Neural cell (in vitro differentiated cells): Measurements from ENCODE around the gene CCDC83. TPM values are rescaled to one million over a fixed set of nuclear protein-coding genes. Genes with fewer than 3 reads are reported as not detected.
"Not testable (repeated sequence)": the region's sequence is repeated elsewhere in the genome, so short reads cannot be mapped to it uniquely, and the experiment has no call there.

Experiments
- H2AFZ ChIP-seq: fragments of 200-600, 300-800 bp; sonication (generic), shearing (Covaris generic); 2 replicates; pipeline ENCODE4 v1.6.0; 2014; ENCODE audit warnings: low read depth, mild to moderate bottlenecking, antibody characterized with exemption, low read length, moderate library complexity
- H3F3A ChIP-seq: fragments of 200-600 bp; shearing (Covaris generic); 2 replicates; pipeline ENCODE4 v1.6.1; 2016; ENCODE audit warnings: mild to moderate bottlenecking, moderate library complexity, mixed read lengths, antibody characterized with exemption, low read length; ENCODE audit not compliant: insufficient read depth, poor library complexity, severe bottlenecking
- H3K27ac ChIP-seq: fragments of 200-600, 300-800 bp; sonication (generic), shearing (Covaris generic); 2 replicates; pipeline ENCODE4 v1.5.1; 2014; ENCODE audit warnings: mild to moderate bottlenecking, low read length, moderate library complexity
- H3K27me3 ChIP-seq: fragments of 300-800, 200-600 bp; sonication (generic), shearing (Covaris generic); 2 replicates; pipeline ENCODE4 v1.6.0; 2014; ENCODE audit warnings: mild to moderate bottlenecking, low read depth, low read length, moderate library complexity; ENCODE audit not compliant: insufficient read depth
- H3K36me3 ChIP-seq: fragments of 300-800, 200-600 bp; sonication (generic), shearing (Covaris generic); 2 replicates; pipeline ENCODE4 v1.5.1; 2014; ENCODE audit warnings: mild to moderate bottlenecking, antibody characterized with exemption, low read length, moderate library complexity; ENCODE audit not compliant: insufficient read depth
- H3K4me2 ChIP-seq: fragments of 300-800, 200-600 bp; sonication (generic), shearing (Covaris generic); 2 replicates; pipeline ENCODE4 v1.6.0; 2014; ENCODE audit warnings: mild to moderate bottlenecking, low read length
- H3K4me3 ChIP-seq: fragments of 300-800, 200-600 bp; sonication (generic), shearing (Covaris generic); 2 replicates; pipeline ENCODE4 v1.5.1; 2014; ENCODE audit warnings: mild to moderate bottlenecking, low read length, moderate library complexity
- H3K79me2 ChIP-seq: fragments of 200-600 bp; shearing (Covaris generic); replicated peaks from 2 replicates; pipeline ENCODE4 v1.6.0; 2014; ENCODE audit warnings: mild to moderate bottlenecking, low read length, moderate library complexity; ENCODE audit not compliant: insufficient read depth
- H3K9ac ChIP-seq: fragments of 300-800, 200-600 bp; sonication (generic), shearing (Covaris generic); 2 replicates; pipeline ENCODE4 v1.6.1; 2016; ENCODE audit warnings: mild to moderate bottlenecking, low read length, mixed read lengths
- H3K9me2 ChIP-seq: fragments of 200-600 bp; shearing (Covaris generic); 2 replicates; pipeline ENCODE4 v1.6.1; 2016; ENCODE audit warnings: mild to moderate bottlenecking, low read length, mixed read lengths; ENCODE audit not compliant: insufficient read depth
- H3K9me3 ChIP-seq: fragments of 200-600, 300-800 bp; sonication (generic), shearing (Covaris generic); 2 replicates; pipeline ENCODE4 v1.6.1; 2016; ENCODE audit warnings: mild to moderate bottlenecking, mixed run types, low read length, moderate library complexity, mixed read lengths
- H4K20me1 ChIP-seq: fragments of 200-600 bp; shearing (Covaris generic); 2 replicates; pipeline ENCODE4 v1.6.1; 2016; ENCODE audit warnings: mild to moderate bottlenecking, mixed run types; ENCODE audit not compliant: insufficient read depth
- CTCF ChIP-seq: fragments of 450-650 bp; IDR thresholded peaks from 2 replicates; pipeline ENCODE4 v1.5.1; 2014; ENCODE audit warnings: antibody characterized with exemption, mild to moderate bottlenecking, moderate library complexity; ENCODE audit not compliant: poor library complexity, severe bottlenecking
- EP300 ChIP-seq: fragments of 450-650 bp; conservative IDR thresholded peaks from 2 replicates; pipeline ENCODE4 v1.6.1; 2014; ENCODE audit warnings: antibody characterized with exemption, mild to moderate bottlenecking, moderate library complexity; ENCODE audit not compliant: poor library complexity, severe bottlenecking
- EZH2 ChIP-seq: fragments of 200-600, 300-800 bp; shearing (Covaris generic), sonication (generic); IDR thresholded peaks from 2 replicates; pipeline ENCODE4 v1.6.1; 2014; ENCODE audit warnings: antibody characterized with exemption, low read length, borderline replicate concordance, mild to moderate bottlenecking; ENCODE audit not compliant: insufficient read depth, poor library complexity, severe bottlenecking
- MXI1 ChIP-seq: fragments of 450-650 bp; conservative IDR thresholded peaks from 2 replicates; pipeline ENCODE4 v1.6.1; 2014; ENCODE audit warnings: antibody characterized with exemption, mild to moderate bottlenecking; ENCODE audit not compliant: poor library complexity, severe bottlenecking
- POLR2AphosphoS5 ChIP-seq: IDR thresholded peaks from 2 replicates; pipeline ENCODE4 v1.6.1; 2012
- RAD21 ChIP-seq: fragments of 450-650 bp; conservative IDR thresholded peaks from 2 replicates; pipeline ENCODE4 v1.6.1; 2014; ENCODE audit warnings: antibody characterized with exemption, mild to moderate bottlenecking, moderate library complexity
- SMC3 ChIP-seq: fragments of 450-650 bp; conservative IDR thresholded peaks from 2 replicates; pipeline ENCODE4 v1.6.1; 2014; ENCODE audit warnings: antibody characterized with exemption, mild to moderate bottlenecking, moderate library complexity; ENCODE audit not compliant: poor library complexity
- TAF1 ChIP-seq: IDR thresholded peaks from 2 replicates; pipeline ENCODE4 v1.6.1; 2012; ENCODE audit warnings: low read depth
- polyA plus RNA-seq: library from polyadenylated mRNA; depleted of rRNA; stranded (reverse); fragments of >200 nt; gene quantifications from 2 replicates; pipeline ENCODE4 v1.2.3, GENCODE V29; 2014
- TF ChIP-seq, protein P1 (sequence below): IDR thresholded peaks from 2 replicates; pipeline ENCODE4 v1.6.1; 2012; ENCODE audit warnings: borderline replicate concordance

Gene CCDC83
- polyA plus RNA-seq, 1 donor from 2014 or later: not detected

- Histone ChIP-seq H3K4me2 (no peak overlapping the region), H4K20me1 (no peaks in the 10 kb centered on the region), H3K9me3 (no peaks in the 10 kb centered on the region), H3K27me3 (no peaks in the 10 kb centered on the region), H3K9me2 (no peaks in the 10 kb centered on the region), H2AFZ (no peak overlapping the region), H3K9ac (no peak overlapping the region), H3K4me3 (no peak overlapping the region), H3K79me2 (no peaks in the 10 kb centered on the region), H3F3A (no peaks in the 10 kb centered on the region), H3K27ac (no peak overlapping the region), H3K36me3 (no peaks in the 10 kb centered on the region)
- TF ChIP-seq RAD21: no peak
- TF ChIP-seq, protein P1, sequence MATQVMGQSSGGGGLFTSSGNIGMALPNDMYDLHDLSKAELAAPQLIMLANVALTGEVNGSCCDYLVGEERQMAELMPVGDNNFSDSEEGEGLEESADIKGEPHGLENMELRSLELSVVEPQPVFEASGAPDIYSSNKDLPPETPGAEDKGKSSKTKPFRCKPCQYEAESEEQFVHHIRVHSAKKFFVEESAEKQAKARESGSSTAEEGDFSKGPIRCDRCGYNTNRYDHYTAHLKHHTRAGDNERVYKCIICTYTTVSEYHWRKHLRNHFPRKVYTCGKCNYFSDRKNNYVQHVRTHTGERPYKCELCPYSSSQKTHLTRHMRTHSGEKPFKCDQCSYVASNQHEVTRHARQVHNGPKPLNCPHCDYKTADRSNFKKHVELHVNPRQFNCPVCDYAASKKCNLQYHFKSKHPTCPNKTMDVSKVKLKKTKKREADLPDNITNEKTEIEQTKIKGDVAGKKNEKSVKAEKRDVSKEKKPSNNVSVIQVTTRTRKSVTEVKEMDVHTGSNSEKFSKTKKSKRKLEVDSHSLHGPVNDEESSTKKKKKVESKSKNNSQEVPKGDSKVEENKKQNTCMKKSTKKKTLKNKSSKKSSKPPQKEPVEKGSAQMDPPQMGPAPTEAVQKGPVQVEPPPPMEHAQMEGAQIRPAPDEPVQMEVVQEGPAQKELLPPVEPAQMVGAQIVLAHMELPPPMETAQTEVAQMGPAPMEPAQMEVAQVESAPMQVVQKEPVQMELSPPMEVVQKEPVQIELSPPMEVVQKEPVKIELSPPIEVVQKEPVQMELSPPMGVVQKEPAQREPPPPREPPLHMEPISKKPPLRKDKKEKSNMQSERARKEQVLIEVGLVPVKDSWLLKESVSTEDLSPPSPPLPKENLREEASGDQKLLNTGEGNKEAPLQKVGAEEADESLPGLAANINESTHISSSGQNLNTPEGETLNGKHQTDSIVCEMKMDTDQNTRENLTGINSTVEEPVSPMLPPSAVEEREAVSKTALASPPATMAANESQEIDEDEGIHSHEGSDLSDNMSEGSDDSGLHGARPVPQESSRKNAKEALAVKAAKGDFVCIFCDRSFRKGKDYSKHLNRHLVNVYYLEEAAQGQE: no peak
- TF ChIP-seq SMC3: no peak
- TF ChIP-seq EZH2: no peak
- no peak for TF ChIP-seq EP300
- TF ChIP-seq TAF1: no peak
- no peak for TF ChIP-seq CTCF
- no peak for TF ChIP-seq POLR2AphosphoS5
- TF ChIP-seq MXI1: no peak
Measured at GRCh38 chr11:85835729-85836128, 19.5 kb upstream of the CCDC83 start.

- H4K20me1 ChIP-seq, H3F3A ChIP-seq, H3K27ac ChIP-seq, H3K27me3 ChIP-seq, H2AFZ ChIP-seq, H3K4me2 ChIP-seq, H3K36me3 ChIP-seq, H3K9me2 ChIP-seq, H3K4me3 ChIP-seq, H3K79me2 ChIP-seq, H3K9me3 ChIP-seq, H3K9ac ChIP-seq: not testable (repeated sequence)
Measured at GRCh38 chr11:85840932-85841331, 14.3 kb upstream of the CCDC83 start.

DNA sequence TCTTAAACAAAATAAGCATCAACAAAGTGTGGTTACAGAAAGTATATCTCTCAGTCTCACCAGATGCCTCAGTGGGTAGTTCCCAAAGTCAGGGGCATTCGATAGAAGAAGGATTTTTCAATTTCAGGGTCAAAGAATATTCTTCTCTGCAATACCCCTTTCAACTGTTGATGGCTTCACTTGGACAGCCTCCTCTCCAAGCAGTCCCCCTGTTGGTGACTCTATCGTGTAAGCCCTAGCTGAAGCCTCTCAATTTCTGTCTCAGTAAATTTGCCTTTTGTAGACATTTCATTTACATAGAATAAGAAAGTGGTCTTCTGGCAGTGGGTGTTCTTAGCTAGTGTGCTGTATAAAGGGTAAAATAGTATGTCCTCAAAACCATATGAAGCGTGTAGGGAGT, 11.3 kb upstream of the CCDC83 start:
- no peak overlapping the region for H2AFZ ChIP-seq
- no peaks in the 10 kb centered on the region for H4K20me1 ChIP-seq
- no peak overlapping the region for H3K4me2 ChIP-seq
- H3K4me3 ChIP-seq: no peak overlapping the region
- no peaks in the 10 kb centered on the region for H3F3A ChIP-seq
- H3K9me2 ChIP-seq: no peaks in the 10 kb centered on the region
- H3K79me2 ChIP-seq: no peaks in the 10 kb centered on the region
- no peak overlapping the region for H3K9ac ChIP-seq
- no peaks in the 10 kb centered on the region for H3K36me3 ChIP-seq
- TF ChIP-seq SMC3: no peak
- TF ChIP-seq, protein P1: no peak
- no peak for TF ChIP-seq EZH2
- no peak for TF ChIP-seq RAD21
- no peak for TF ChIP-seq EP300
- TF ChIP-seq TAF1: no peak
- no peak for TF ChIP-seq CTCF
- no peak for TF ChIP-seq MXI1
- no peak for TF ChIP-seq POLR2AphosphoS5
- H3K27me3 ChIP-seq: no peaks in the 10 kb centered on the region
- H3K27ac ChIP-seq: no peak overlapping the region
- H3K9me3 ChIP-seq: no peaks in the 10 kb centered on the region
